ENCODE data around the gene PLCL2. TPM values are rescaled to one million over a fixed set of nuclear protein-coding genes. Genes with fewer than 3 reads are reported as not detected.

PLCL2 gene
- total RNA-seq, 1 experiment from 2014 or later: 32.1 TPM

- H4K8ac ChIP-seq (replicated peaks; ENCODE audit: insufficient read length, low read depth, low read length): no peak overlapping the region
- no peaks in the 10 kb centered on the region for H4K20me1 ChIP-seq (ENCODE audit: control insufficient read depth, insufficient read depth, insufficient read length)
- DNase-seq: peak; percentile 77
- Mint-ChIP-seq H3K4me3 (no peak overlapping the region), H3K27me3 (ENCODE audit: low read depth) (no peaks in the 10 kb centered on the region), H3K27ac (peak overlapping the region; percentile 1 to 95 (median 71); a peak in 6 of 7 replicates), H3K36me3 (ENCODE audit: insufficient read depth in 1 of 3, low read depth in 3 of 3) (peaks cover 0 to 8% (median 8%) of the 10 kb centered on the region in 3 experiments; a peak in 5 of 7 replicates), H3K9me3 (no peaks in the 10 kb centered on the region), H3K4me1 (peaks cover 48 to 49% of the 10 kb centered on the region in 2 experiments)
- H3K23ac ChIP-seq (ENCODE audit: insufficient read length, low read depth, low read length): no peak overlapping the region
- H2BK12ac ChIP-seq (ENCODE audit: insufficient read length, low read depth, low read length): no peak overlapping the region
- no peaks in the 10 kb centered on the region for H3K79me2 ChIP-seq (ENCODE audit: insufficient read depth, low read length)
- H3K9ac ChIP-seq (ENCODE audit: extremely low read depth, insufficient read length, low read length): no peak overlapping the region
- no peak overlapping the region for H3K4me2 ChIP-seq (ENCODE audit: insufficient read depth, insufficient read length, low read length)
- H3K27me3 ChIP-seq (ENCODE audit: insufficient read depth, low read length): no peaks in the 10 kb centered on the region
- H3K56ac ChIP-seq (ENCODE audit: insufficient read length, low read depth, low read length): no peak overlapping the region
- no peaks in the 10 kb centered on the region; the same call in 1 of the 2 replicates for H3K4me1 ChIP-seq (ENCODE audit: insufficient read depth, low read length)
- no peak overlapping the region for H2AK5ac ChIP-seq (ENCODE audit: insufficient read length, low read length)
- no peak overlapping the region for H2BK15ac ChIP-seq (ENCODE audit: low read depth, low read length)
- H2AFZ ChIP-seq (ENCODE audit: low read length): no peak overlapping the region
- no peak overlapping the region for H3K18ac ChIP-seq (ENCODE audit: insufficient read length, low read depth, low read length)
- H3K27ac ChIP-seq (ENCODE audit: insufficient read length, low read depth, low read length): no peak overlapping the region
- H2BK20ac ChIP-seq (ENCODE audit: low read depth, low read length, poor library complexity, severe bottlenecking): no peak overlapping the region
- WGBS (ENCODE audit: extremely low coverage, insufficient read length, low lambda C conversion rate): no CpG with 5 or more reads among the region's 6 CpGs
- H3T11ph ChIP-seq (ENCODE audit: low read length): no peak overlapping the region
- H4K91ac ChIP-seq (ENCODE audit: insufficient read length, low read depth, low read length): no peak overlapping the region
- no peak for TF ChIP-seq CTCF (conservative IDR thresholded peaks at IDR 0.05)
- no peak overlapping the region for H2BK120ac ChIP-seq (ENCODE audit: low read depth, low read length, poor library complexity, severe bottlenecking)
- H3K4ac ChIP-seq (ENCODE audit: low read depth, low read length): no peak overlapping the region
- H3K9me3 ChIP-seq (ENCODE audit: control insufficient read depth, low read depth, low read length): no peaks in the 10 kb centered on the region
- no peak overlapping the region for H4K5ac ChIP-seq (ENCODE audit: insufficient read length, low read depth, low read length)
- H2BK5ac ChIP-seq (ENCODE audit: insufficient read length, low read length): no peak overlapping the region
- no peaks in the 10 kb centered on the region for H3K79me1 ChIP-seq (ENCODE audit: insufficient read depth, low read depth, low read length, poor library complexity, severe bottlenecking)
- H3K14ac ChIP-seq (ENCODE audit: insufficient read depth, low read length): no peak overlapping the region
- no peaks in the 10 kb centered on the region for H3K23me2 ChIP-seq (ENCODE audit: insufficient read length, low read depth, low read length, poor library complexity, severe bottlenecking)
Observed at GRCh38 chr3:17094551-17094950, 209.8 kb downstream of the PLCL2 start.
